H1 (cell line): ENCODE data around the gene COMMD1. TPM values are rescaled to one million over a fixed set of nuclear protein-coding genes. Genes with fewer than 3 reads are reported as not detected.

ENCODE experiments used
- CTCF ChIA-PET: fragments of 300-600 bp; sonication (Branson Sonifier 250); formaldehyde crosslinking; loops from one replicate; lab custom pipeline; 2021; ENCODE audit not compliant: partially characterized antibody; lab: Charles Lee
- POLR2A ChIA-PET: fragments of 300-600 bp; sonication (Branson Sonifier 250); formaldehyde crosslinking; loops from one replicate; lab custom pipeline; 2021; ENCODE audit warnings: inconsistent platforms; ENCODE audit not compliant: partially characterized antibody; lab: Charles Lee
- DNase-seq, 2 experiments: peaks; one replicate each; pipeline versions ENCODE4 v3.0.0 to v3.0.0-alpha.2; 2010 to 2022; ENCODE audit warnings: low spot score in 2 of 2, low read depth in 1 of 2, mixed read lengths in 1 of 2
- FAIRE-seq: peaks from 2 replicates; lab custom pipeline; 2011; peaks lifted over from hg19 to GRCh38; lab: Jason Lieb, UNC
- H2AFZ ChIP-seq: 2 replicates; pipeline ENCODE4 v1.8.1; 2012; ENCODE audit warnings: low read length, inconsistent platforms
- H2AK5ac ChIP-seq: 2 replicates; pipeline ENCODE4 v1.6.1; 2013; ENCODE audit warnings: low read depth, low read length
- H2BK120ac ChIP-seq: replicated peaks from 2 replicates; pipeline ENCODE3; 2013; ENCODE audit warnings: low read depth, low read length, inconsistent platforms
- H2BK12ac ChIP-seq: 2 replicates; pipeline ENCODE4 v1.6.1; 2013; ENCODE audit warnings: low read depth, low read length
- H2BK15ac ChIP-seq: 2 replicates; pipeline ENCODE4 v1.6.1; 2013; ENCODE audit warnings: low read length
- H2BK20ac ChIP-seq: 2 replicates; pipeline ENCODE4 v1.6.1; 2013; ENCODE audit warnings: low read length
- H2BK5ac ChIP-seq: 2 replicates; pipeline ENCODE4 v1.6.1; 2013; ENCODE audit warnings: low read depth, low read length
- H3K14ac ChIP-seq: 2 replicates; pipeline ENCODE4 v1.6.1; 2013; ENCODE audit warnings: inconsistent platforms; ENCODE audit not compliant: insufficient read length
- H3K18ac ChIP-seq: 2 replicates; pipeline ENCODE4 v1.6.1; 2013; ENCODE audit warnings: low read length; ENCODE audit errors: extremely low read depth
- H3K23ac ChIP-seq: 2 replicates; pipeline ENCODE4 v1.6.1; 2013; ENCODE audit warnings: inconsistent platforms; ENCODE audit not compliant: insufficient read length
- H3K23me2 ChIP-seq: 2 replicates; pipeline ENCODE4 v1.6.1; 2013; ENCODE audit warnings: low read depth, low read length
- H3K27ac ChIP-seq: 2 replicates; pipeline ENCODE4 v1.6.1; 2011; ENCODE audit warnings: low read depth, low read length, inconsistent platforms
- H3K27me3 ChIP-seq, 4 experiments: replicated peaks in 1 of 4; 1 replicate in 1 of 4; 2 replicates in 3 of 4; pipeline versions ENCODE4 v1.6.1 to v1.8.1; 2011 to 2013; ENCODE audit warnings: low read length in 3 of 4, mild to moderate bottlenecking in 3 of 4, inconsistent platforms in 2 of 4, mixed read lengths in 2 of 4, moderate library complexity in 1 of 4; ENCODE audit not compliant: control insufficient read depth in 3 of 4, insufficient read depth in 3 of 4; ENCODE audit errors: extremely low read depth in 1 of 4
- H3K36me3 ChIP-seq, 4 experiments: 2 replicates each; pipeline versions ENCODE4 v1.6.1 to v1.8.1; 2011 to 2013; ENCODE audit warnings: mild to moderate bottlenecking in 4 of 4, low read length in 3 of 4, moderate library complexity in 2 of 4, control low read depth in 1 of 4, inconsistent platforms in 1 of 4; ENCODE audit not compliant: insufficient read depth in 4 of 4, control insufficient read depth in 2 of 4
- H3K4ac ChIP-seq: replicated peaks from 2 replicates; pipeline ENCODE3; 2013; ENCODE audit warnings: low read length, low read depth, mixed read lengths, inconsistent platforms; ENCODE audit not compliant: insufficient read length
- H3K4me1 ChIP-seq, 4 experiments: replicated peaks in 1 of 4; 1 replicate in 1 of 4; 2 replicates in 3 of 4; pipeline versions ENCODE4 v1.6.1 to v1.8.1; 2011 to 2013; ENCODE audit warnings: low read length in 3 of 4, inconsistent platforms in 2 of 4, mixed read lengths in 1 of 4; ENCODE audit not compliant: insufficient read depth in 4 of 4, control insufficient read depth in 3 of 4
- H3K4me2 ChIP-seq, 2 experiments: 2 replicates each; pipeline versions ENCODE4 v1.6.1 to v1.8.1; 2011 to 2013; ENCODE audit warnings: low read depth in 2 of 2, low read length in 2 of 2, control low read depth in 1 of 2, inconsistent platforms in 1 of 2, mild to moderate bottlenecking in 1 of 2; ENCODE audit not compliant: insufficient read depth in 1 of 2
- H3K4me3 ChIP-seq, 4 experiments: fragments of 200-600, 300-600 bp in 1 of 4; sonication (generic), shearing (Covaris generic), sonication (Bioruptor Twin) in 1 of 4; 2 replicates each; pipeline versions ENCODE4 v1.5.1 to v1.8.1; 2011 to 2016; ENCODE audit warnings: low read length in 4 of 4, low read depth in 3 of 4, control low read depth in 2 of 4, inconsistent platforms in 2 of 4, mild to moderate bottlenecking in 2 of 4, mixed read lengths in 1 of 4, moderate library complexity in 1 of 4; ENCODE audit not compliant: insufficient read depth in 2 of 4; ENCODE audit errors: extremely low read depth in 1 of 4
- H3K56ac ChIP-seq: replicated peaks from 2 replicates; pipeline ENCODE3; 2013; ENCODE audit warnings: low read depth, mild to moderate bottlenecking, mixed read lengths, low read length, inconsistent platforms; ENCODE audit not compliant: insufficient read length
- H3K79me1 ChIP-seq: 2 replicates; pipeline ENCODE4 v1.6.1; 2013; ENCODE audit warnings: low read depth, low read length, control low read depth
- H3K79me2 ChIP-seq, 2 experiments: 2 replicates each; pipeline versions ENCODE4 v1.6.1 to v1.8.1; 2012 to 2013; ENCODE audit warnings: low read length in 2 of 2, mild to moderate bottlenecking in 2 of 2, inconsistent platforms in 1 of 2; ENCODE audit not compliant: insufficient read depth in 2 of 2, control insufficient read depth in 1 of 2
- H3K9ac ChIP-seq, 4 experiments: replicated peaks in 1 of 4; 1 replicate in 1 of 4; 2 replicates in 3 of 4; pipeline versions ENCODE4 v1.6.1 to v1.8.1; 2011 to 2013; ENCODE audit warnings: low read depth in 3 of 4, low read length in 3 of 4, control low read depth in 2 of 4, mild to moderate bottlenecking in 2 of 4, moderate library complexity in 2 of 4, inconsistent platforms in 1 of 4; ENCODE audit errors: extremely low read depth in 1 of 4
- H3K9me3 ChIP-seq, 2 experiments: 2 replicates each; pipeline versions ENCODE4 v1.6.1 to v1.8.1; 2012 to 2013; ENCODE audit warnings: mild to moderate bottlenecking in 2 of 2, moderate library complexity in 2 of 2, control low read depth in 1 of 2, inconsistent platforms in 1 of 2, low read depth in 1 of 2, low read length in 1 of 2, mixed read lengths in 1 of 2; ENCODE audit not compliant: insufficient read depth in 2 of 2
- H4K20me1 ChIP-seq, 2 experiments: replicated peaks in 1 of 2; 2 replicates each; pipeline versions ENCODE3 to v1.8.1; 2011 to 2013; ENCODE audit warnings: inconsistent platforms in 2 of 2, low read length in 2 of 2, mild to moderate bottlenecking in 1 of 2; ENCODE audit not compliant: insufficient read depth in 2 of 2, control insufficient read depth in 1 of 2
- H4K5ac ChIP-seq: 2 replicates; pipeline ENCODE4 v1.6.1; 2013; ENCODE audit warnings: low read length, low read depth, mixed read lengths, inconsistent platforms; ENCODE audit not compliant: insufficient read length
- H4K8ac ChIP-seq: 2 replicates; pipeline ENCODE4 v1.8.0; 2013; ENCODE audit warnings: mild to moderate bottlenecking, moderate library complexity, low read length, inconsistent platforms; ENCODE audit not compliant: insufficient read depth; ENCODE audit errors: extremely low read depth
- H4K91ac ChIP-seq: replicated peaks from 2 replicates; pipeline ENCODE3; 2013; ENCODE audit warnings: low read length, mixed read lengths, inconsistent platforms; ENCODE audit not compliant: insufficient read length
- EGR1 ChIP-seq: IDR thresholded peaks from 2 replicates; pipeline ENCODE4 v1.6.1; 2011; ENCODE audit warnings: low read depth, low read length, borderline replicate concordance
- KDM1A ChIP-seq: fragments of 200-600, 300-600 bp; sonication (generic); IDR thresholded peaks from 2 replicates; pipeline ENCODE4 v1.7.1; 2016; ENCODE audit warnings: mild to moderate bottlenecking, low read length, borderline replicate concordance
- SP4 ChIP-seq: IDR thresholded peaks from 2 replicates; pipeline ENCODE4 v1.6.1; 2012; ENCODE audit warnings: low read length, inconsistent platforms
- WGBS, 2 experiments: shearing (Covaris generic) in 1 of 2; methylation state at CpG; one replicate each; pipeline versions ENCODE4 v1.1.6 to v1.1.7; 2013 to 2015; ENCODE audit warnings: low lambda C conversion rate in 2 of 2, mixed read lengths in 2 of 2, inconsistent platforms in 1 of 2, low coverage in 1 of 2, missing lambda C conversion rate in 1 of 2; ENCODE audit not compliant: insufficient replicate concordance in 2 of 2, insufficient coverage in 1 of 2, insufficient read length in 1 of 2; ENCODE audit errors: extremely low coverage in 1 of 2, missing lambda C conversion rate in 1 of 2; 5-methylcytosine and 5-hydroxymethylcytosine counted together
- polyA plus RNA-seq, 7 experiments: library from polyadenylated mRNA; depleted of rRNA in 3 of 7; stranded (reverse) in 5 of 7; unstranded in 2 of 7; fragments of >200 nt in 5 of 7; fragments of 200-250 nt in 2 of 7; gene quantifications; 1 replicate in 5 of 7; 2 replicates in 1 of 7; 4 replicates in 1 of 7; pipeline versions ENCODE4 v1.2.1 to v1.2.3, GENCODE V29; 2011 to 2013; ENCODE audit warnings: missing spikeins in 2 of 7, mixed read lengths in 2 of 7
- total RNA-seq: library from RNA; stranded (reverse); fragmentation: NEBNext Ultra II Directional; extraction: Animal tissue kit (Norgen Biotek cat#: 25700); gene quantifications from 2 replicates; pipeline ENCODE4 v1.2.1, GENCODE V29; 2021

Gene COMMD1
- total and polyA plus RNA-seq, 2 of the 8 experiments (the other 6 are each of a cell fraction or from before 2014, with no cell fraction given), result 23.5 to 28.3 TPM

DNA sequence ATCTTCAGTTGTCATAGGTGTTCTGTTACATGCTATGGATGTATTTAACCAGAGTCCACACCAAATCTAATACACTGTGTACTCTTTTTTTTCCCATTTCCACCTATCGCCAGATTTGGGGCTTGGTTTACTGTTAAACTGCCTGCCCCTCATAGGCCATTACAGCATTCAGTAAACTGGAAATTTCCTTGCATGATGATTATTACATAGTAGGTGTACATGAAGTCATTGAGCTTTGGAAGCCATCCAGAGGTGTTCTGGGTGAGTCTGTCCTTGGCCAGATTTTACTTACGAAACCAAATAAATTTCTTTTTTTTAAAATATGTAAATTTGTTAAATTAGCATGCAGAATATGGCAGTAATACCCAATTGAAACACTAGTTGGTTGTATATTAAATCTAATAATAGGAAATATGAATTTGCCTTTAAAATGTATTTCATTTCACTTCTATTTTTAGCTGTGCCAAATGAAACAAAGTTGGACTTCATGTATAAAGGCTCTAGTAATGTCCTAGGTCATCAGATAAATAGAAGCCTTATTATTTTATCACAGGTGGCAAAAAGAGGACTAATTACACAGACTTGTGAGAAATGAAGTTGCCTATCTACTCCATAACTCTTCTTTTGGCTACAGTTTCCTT lies 60.7 kb downstream of the COMMD1 start:
- Histone ChIP-seq H3K79me2 (no peaks in the 10 kb centered on the region), H2BK120ac (no peak overlapping the region), H2AFZ (no peak overlapping the region), H3K4me1 (peaks cover 0 to 7% (median 0%) of the 10 kb centered on the region in 4 experiments; a peak in 2 of 7 replicates), H4K8ac (no peak overlapping the region), H4K5ac (no peak overlapping the region), H2BK12ac (no peak overlapping the region), H3K27ac (no peak overlapping the region), H3K4ac (no peak overlapping the region), H4K20me1 (no peaks in the 10 kb centered on the region), H3K23me2 (no peaks in the 10 kb centered on the region), H3K56ac (no peak overlapping the region), H2BK15ac (no peak overlapping the region), H3K14ac (no peak overlapping the region), H3K9me3 (no peaks in the 10 kb centered on the region), H3K9ac (no peak overlapping the region), H3K18ac (no peak overlapping the region), H3K4me3 (no peak overlapping the region), H2AK5ac (no peak overlapping the region), H3K27me3 (no peaks in the 10 kb centered on the region), H2BK5ac (no peak overlapping the region), H3K23ac (no peak overlapping the region), H4K91ac (no peak overlapping the region), H2BK20ac (no peak overlapping the region), H3K79me1 (no peaks in the 10 kb centered on the region), H3K4me2 (no peak overlapping the region), H3K36me3 (no peaks in the 10 kb centered on the region)
- ChIA-PET CTCF (interaction anchor here (1.4 kb wide), 1 partner anchor 11 kb away, joined by 4 read pairs; no protein-coding TSS in a partner anchor), POLR2A (no interaction called here)
- FAIRE-seq (no peak), DNase-seq (no peak)
- 93% methylated on average over 2 of the region's 2 CpGs; no CpG with 5 or more reads in 1 of the 2 experiments for WGBS, 2 experiments
- TF ChIP-seq EGR1 (no peak), KDM1A (no peak), SP4 (no peak)
